Neural cell (in vitro differentiated cells): ENCODE measurements around the gene DNAH17. TPM values are rescaled to one million over a fixed set of nuclear protein-coding genes. Genes with fewer than 3 reads are reported as not detected.

Experiments used
- H2AFZ ChIP-seq: fragments of 200-600, 300-800 bp; sonication (generic), shearing (Covaris generic); 2 replicates; pipeline ENCODE4 v1.6.0; 2014; ENCODE audit warnings: low read depth, mild to moderate bottlenecking, antibody characterized with exemption, low read length, moderate library complexity
- H3F3A ChIP-seq: fragments of 200-600 bp; shearing (Covaris generic); 2 replicates; pipeline ENCODE4 v1.6.1; 2016; ENCODE audit warnings: mild to moderate bottlenecking, moderate library complexity, mixed read lengths, antibody characterized with exemption, low read length; ENCODE audit not compliant: insufficient read depth, poor library complexity, severe bottlenecking
- H3K27ac ChIP-seq: fragments of 200-600, 300-800 bp; sonication (generic), shearing (Covaris generic); 2 replicates; pipeline ENCODE4 v1.5.1; 2014; ENCODE audit warnings: mild to moderate bottlenecking, low read length, moderate library complexity
- H3K27me3 ChIP-seq: fragments of 300-800, 200-600 bp; sonication (generic), shearing (Covaris generic); 2 replicates; pipeline ENCODE4 v1.6.0; 2014; ENCODE audit warnings: mild to moderate bottlenecking, low read depth, low read length, moderate library complexity; ENCODE audit not compliant: insufficient read depth
- H3K36me3 ChIP-seq: fragments of 300-800, 200-600 bp; sonication (generic), shearing (Covaris generic); 2 replicates; pipeline ENCODE4 v1.5.1; 2014; ENCODE audit warnings: mild to moderate bottlenecking, antibody characterized with exemption, low read length, moderate library complexity; ENCODE audit not compliant: insufficient read depth
- H3K4me2 ChIP-seq: fragments of 300-800, 200-600 bp; sonication (generic), shearing (Covaris generic); 2 replicates; pipeline ENCODE4 v1.6.0; 2014; ENCODE audit warnings: mild to moderate bottlenecking, low read length
- H3K4me3 ChIP-seq: fragments of 300-800, 200-600 bp; sonication (generic), shearing (Covaris generic); 2 replicates; pipeline ENCODE4 v1.5.1; 2014; ENCODE audit warnings: mild to moderate bottlenecking, low read length, moderate library complexity
- H3K79me2 ChIP-seq: fragments of 200-600 bp; shearing (Covaris generic); replicated peaks from 2 replicates; pipeline ENCODE4 v1.6.0; 2014; ENCODE audit warnings: mild to moderate bottlenecking, low read length, moderate library complexity; ENCODE audit not compliant: insufficient read depth
- H3K9ac ChIP-seq: fragments of 300-800, 200-600 bp; sonication (generic), shearing (Covaris generic); 2 replicates; pipeline ENCODE4 v1.6.1; 2016; ENCODE audit warnings: mild to moderate bottlenecking, low read length, mixed read lengths
- H3K9me2 ChIP-seq: fragments of 200-600 bp; shearing (Covaris generic); 2 replicates; pipeline ENCODE4 v1.6.1; 2016; ENCODE audit warnings: mild to moderate bottlenecking, low read length, mixed read lengths; ENCODE audit not compliant: insufficient read depth
- H3K9me3 ChIP-seq: fragments of 200-600, 300-800 bp; sonication (generic), shearing (Covaris generic); 2 replicates; pipeline ENCODE4 v1.6.1; 2016; ENCODE audit warnings: mild to moderate bottlenecking, mixed run types, low read length, moderate library complexity, mixed read lengths
- H4K20me1 ChIP-seq: fragments of 200-600 bp; shearing (Covaris generic); 2 replicates; pipeline ENCODE4 v1.6.1; 2016; ENCODE audit warnings: mild to moderate bottlenecking, mixed run types; ENCODE audit not compliant: insufficient read depth
- EP300 ChIP-seq: fragments of 450-650 bp; conservative IDR thresholded peaks from 2 replicates; pipeline ENCODE4 v1.6.1; 2014; ENCODE audit warnings: antibody characterized with exemption, mild to moderate bottlenecking, moderate library complexity; ENCODE audit not compliant: poor library complexity, severe bottlenecking
- EZH2 ChIP-seq: fragments of 200-600, 300-800 bp; shearing (Covaris generic), sonication (generic); IDR thresholded peaks from 2 replicates; pipeline ENCODE4 v1.6.1; 2014; ENCODE audit warnings: antibody characterized with exemption, low read length, borderline replicate concordance, mild to moderate bottlenecking; ENCODE audit not compliant: insufficient read depth, poor library complexity, severe bottlenecking
- MXI1 ChIP-seq: fragments of 450-650 bp; conservative IDR thresholded peaks from 2 replicates; pipeline ENCODE4 v1.6.1; 2014; ENCODE audit warnings: antibody characterized with exemption, mild to moderate bottlenecking; ENCODE audit not compliant: poor library complexity, severe bottlenecking
- POLR2AphosphoS5 ChIP-seq: IDR thresholded peaks from 2 replicates; pipeline ENCODE4 v1.6.1; 2012
- RAD21 ChIP-seq: fragments of 450-650 bp; conservative IDR thresholded peaks from 2 replicates; pipeline ENCODE4 v1.6.1; 2014; ENCODE audit warnings: antibody characterized with exemption, mild to moderate bottlenecking, moderate library complexity
- SMC3 ChIP-seq: fragments of 450-650 bp; conservative IDR thresholded peaks from 2 replicates; pipeline ENCODE4 v1.6.1; 2014; ENCODE audit warnings: antibody characterized with exemption, mild to moderate bottlenecking, moderate library complexity; ENCODE audit not compliant: poor library complexity
- TAF1 ChIP-seq: IDR thresholded peaks from 2 replicates; pipeline ENCODE4 v1.6.1; 2012; ENCODE audit warnings: low read depth
- polyA plus RNA-seq: library from polyadenylated mRNA; depleted of rRNA; stranded (reverse); fragments of >200 nt; gene quantifications from 2 replicates; pipeline ENCODE4 v1.2.3, GENCODE V29; 2014
- TF ChIP-seq, protein P1 (sequence below): IDR thresholded peaks from 2 replicates; pipeline ENCODE4 v1.6.1; 2012; ENCODE audit warnings: borderline replicate concordance
- TF ChIP-seq, protein P2 (sequence below): fragments of 450-650 bp; IDR thresholded peaks from 2 replicates; pipeline ENCODE4 v1.5.1; 2014; ENCODE audit warnings: antibody characterized with exemption, mild to moderate bottlenecking, moderate library complexity; ENCODE audit not compliant: poor library complexity, severe bottlenecking

DNAH17 gene
- polyA plus RNA-seq, 1 donor from 2014 or later: not detected

DNA sequence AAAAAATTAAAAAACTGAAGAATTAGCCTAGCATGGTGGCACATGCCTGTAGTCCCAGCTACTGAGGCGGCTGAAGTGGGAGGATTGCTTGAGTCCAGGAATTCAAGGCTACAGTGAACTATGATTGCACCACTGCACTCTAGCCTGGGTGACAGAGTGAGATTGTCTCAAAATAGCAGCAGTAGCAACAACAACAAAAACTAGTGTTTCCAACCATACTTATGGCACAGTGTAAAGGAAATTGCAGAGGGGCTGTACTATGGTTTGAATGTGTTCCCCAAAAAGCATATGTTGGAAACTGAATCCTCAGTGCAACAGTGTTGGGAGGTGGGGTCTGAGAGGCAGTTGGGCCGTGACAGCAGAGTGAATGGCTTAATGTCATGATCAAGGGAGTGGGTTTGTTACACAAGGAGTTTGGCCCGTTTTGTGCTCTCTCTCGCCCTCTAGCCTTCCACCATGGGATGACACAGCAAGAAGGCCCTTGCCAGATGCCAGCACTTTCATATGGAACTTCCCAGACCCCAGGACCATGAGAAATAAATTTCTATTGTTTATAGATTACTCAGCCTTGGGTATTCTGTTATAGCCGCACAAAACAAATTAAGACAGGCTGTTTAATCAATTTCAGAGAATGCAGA is 128.7 kb downstream of the DNAH17 start:
- Histone ChIP-seq H3K79me2 (no peaks in the 10 kb centered on the region), H3K27me3 (no peaks in the 10 kb centered on the region), H3F3A (no peaks in the 10 kb centered on the region), H2AFZ (no peak overlapping the region), H3K4me2 (no peak overlapping the region), H4K20me1 (no peaks in the 10 kb centered on the region), H3K9ac (no peak overlapping the region), H3K36me3 (no peaks in the 10 kb centered on the region), H3K9me2 (no peaks in the 10 kb centered on the region), H3K4me3 (no peak overlapping the region), H3K27ac (no peak overlapping the region), H3K9me3 (no peaks in the 10 kb centered on the region)
- TF ChIP-seq, protein P1, sequence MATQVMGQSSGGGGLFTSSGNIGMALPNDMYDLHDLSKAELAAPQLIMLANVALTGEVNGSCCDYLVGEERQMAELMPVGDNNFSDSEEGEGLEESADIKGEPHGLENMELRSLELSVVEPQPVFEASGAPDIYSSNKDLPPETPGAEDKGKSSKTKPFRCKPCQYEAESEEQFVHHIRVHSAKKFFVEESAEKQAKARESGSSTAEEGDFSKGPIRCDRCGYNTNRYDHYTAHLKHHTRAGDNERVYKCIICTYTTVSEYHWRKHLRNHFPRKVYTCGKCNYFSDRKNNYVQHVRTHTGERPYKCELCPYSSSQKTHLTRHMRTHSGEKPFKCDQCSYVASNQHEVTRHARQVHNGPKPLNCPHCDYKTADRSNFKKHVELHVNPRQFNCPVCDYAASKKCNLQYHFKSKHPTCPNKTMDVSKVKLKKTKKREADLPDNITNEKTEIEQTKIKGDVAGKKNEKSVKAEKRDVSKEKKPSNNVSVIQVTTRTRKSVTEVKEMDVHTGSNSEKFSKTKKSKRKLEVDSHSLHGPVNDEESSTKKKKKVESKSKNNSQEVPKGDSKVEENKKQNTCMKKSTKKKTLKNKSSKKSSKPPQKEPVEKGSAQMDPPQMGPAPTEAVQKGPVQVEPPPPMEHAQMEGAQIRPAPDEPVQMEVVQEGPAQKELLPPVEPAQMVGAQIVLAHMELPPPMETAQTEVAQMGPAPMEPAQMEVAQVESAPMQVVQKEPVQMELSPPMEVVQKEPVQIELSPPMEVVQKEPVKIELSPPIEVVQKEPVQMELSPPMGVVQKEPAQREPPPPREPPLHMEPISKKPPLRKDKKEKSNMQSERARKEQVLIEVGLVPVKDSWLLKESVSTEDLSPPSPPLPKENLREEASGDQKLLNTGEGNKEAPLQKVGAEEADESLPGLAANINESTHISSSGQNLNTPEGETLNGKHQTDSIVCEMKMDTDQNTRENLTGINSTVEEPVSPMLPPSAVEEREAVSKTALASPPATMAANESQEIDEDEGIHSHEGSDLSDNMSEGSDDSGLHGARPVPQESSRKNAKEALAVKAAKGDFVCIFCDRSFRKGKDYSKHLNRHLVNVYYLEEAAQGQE: no peak
- no peak for TF ChIP-seq RAD21

DNA sequence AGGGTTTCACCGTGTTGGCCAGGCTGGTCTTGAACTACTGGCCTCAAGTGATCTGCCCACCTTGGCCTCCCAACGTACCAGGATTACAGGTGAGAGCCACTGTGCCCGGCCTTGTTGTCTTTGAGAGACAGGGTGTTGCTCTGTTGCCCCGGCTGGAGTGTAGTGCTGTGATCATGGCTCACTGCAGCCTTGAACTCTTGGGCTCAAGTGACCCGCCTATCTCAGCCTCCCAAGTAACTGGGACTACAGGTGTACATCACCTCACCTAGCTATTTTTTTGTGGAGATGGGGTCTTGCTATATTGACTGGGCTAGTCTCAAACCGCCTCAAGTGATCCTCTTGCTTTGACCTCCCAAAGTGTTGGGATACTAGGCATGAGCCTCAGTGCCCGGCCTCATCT is 130.4 kb downstream of the DNAH17 start:
- Histone ChIP-seq H3K27me3 (no peaks in the 10 kb centered on the region), H3K9me2 (no peaks in the 10 kb centered on the region), H3K36me3 (no peaks in the 10 kb centered on the region), H3K9ac (no peak overlapping the region), H3K9me3 (no peaks in the 10 kb centered on the region), H3K4me3 (no peak overlapping the region), H3K4me2 (no peak overlapping the region), H4K20me1 (no peaks in the 10 kb centered on the region), H3K79me2 (no peaks in the 10 kb centered on the region), H3K27ac (no peak overlapping the region), H3F3A (no peaks in the 10 kb centered on the region), H2AFZ (no peak overlapping the region)
- TF ChIP-seq POLR2AphosphoS5: no peak

DNA sequence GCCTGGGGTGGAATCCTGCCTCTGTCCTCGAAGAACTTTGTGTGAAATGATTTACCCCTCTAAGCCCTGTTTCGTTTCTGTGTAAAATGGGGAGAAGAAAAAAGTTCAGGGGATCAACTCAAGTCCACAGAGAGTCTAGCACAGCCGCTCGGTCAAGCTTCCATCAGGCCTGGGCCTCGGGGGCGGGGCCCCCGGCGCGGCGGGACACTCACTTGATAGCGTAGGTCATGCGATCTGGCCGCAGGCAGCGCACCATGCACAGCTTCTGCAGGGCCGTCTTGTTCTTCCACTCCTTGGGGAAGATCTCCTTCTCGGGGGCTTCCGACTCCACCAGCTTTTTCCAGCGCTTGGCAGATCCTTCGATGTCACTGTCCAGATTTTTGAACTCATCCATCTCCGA is 132.8 kb downstream of the DNAH17 start:
- no peaks in the 10 kb centered on the region for H3K36me3 ChIP-seq
- H3F3A ChIP-seq: no peaks in the 10 kb centered on the region
- H3K27ac ChIP-seq: no peak overlapping the region
- no peak overlapping the region for H3K4me2 ChIP-seq
- H3K4me3 ChIP-seq: no peak overlapping the region
- no peaks in the 10 kb centered on the region for H3K9me2 ChIP-seq
- TF ChIP-seq, protein P1: no peak
- TF ChIP-seq SMC3: no peak
- TF ChIP-seq, protein P2, sequence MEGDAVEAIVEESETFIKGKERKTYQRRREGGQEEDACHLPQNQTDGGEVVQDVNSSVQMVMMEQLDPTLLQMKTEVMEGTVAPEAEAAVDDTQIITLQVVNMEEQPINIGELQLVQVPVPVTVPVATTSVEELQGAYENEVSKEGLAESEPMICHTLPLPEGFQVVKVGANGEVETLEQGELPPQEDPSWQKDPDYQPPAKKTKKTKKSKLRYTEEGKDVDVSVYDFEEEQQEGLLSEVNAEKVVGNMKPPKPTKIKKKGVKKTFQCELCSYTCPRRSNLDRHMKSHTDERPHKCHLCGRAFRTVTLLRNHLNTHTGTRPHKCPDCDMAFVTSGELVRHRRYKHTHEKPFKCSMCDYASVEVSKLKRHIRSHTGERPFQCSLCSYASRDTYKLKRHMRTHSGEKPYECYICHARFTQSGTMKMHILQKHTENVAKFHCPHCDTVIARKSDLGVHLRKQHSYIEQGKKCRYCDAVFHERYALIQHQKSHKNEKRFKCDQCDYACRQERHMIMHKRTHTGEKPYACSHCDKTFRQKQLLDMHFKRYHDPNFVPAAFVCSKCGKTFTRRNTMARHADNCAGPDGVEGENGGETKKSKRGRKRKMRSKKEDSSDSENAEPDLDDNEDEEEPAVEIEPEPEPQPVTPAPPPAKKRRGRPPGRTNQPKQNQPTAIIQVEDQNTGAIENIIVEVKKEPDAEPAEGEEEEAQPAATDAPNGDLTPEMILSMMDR: no peak
- no peak for TF ChIP-seq MXI1
- no peak for TF ChIP-seq TAF1
- no peak for TF ChIP-seq EZH2
- TF ChIP-seq EP300: no peak
- no peak for TF ChIP-seq POLR2AphosphoS5
- no peak for TF ChIP-seq RAD21
- no peaks in the 10 kb centered on the region for H4K20me1 ChIP-seq
- no peak overlapping the region for H3K9ac ChIP-seq
- H3K9me3 ChIP-seq: no peaks in the 10 kb centered on the region
- no peaks in the 10 kb centered on the region for H3K27me3 ChIP-seq
- no peaks in the 10 kb centered on the region for H3K79me2 ChIP-seq
- no peak overlapping the region for H2AFZ ChIP-seq
